Uterus (tissue), 4 donors: ENCODE data around the gene CRISPLD2. TPM values are rescaled to one million over a fixed set of nuclear protein-coding genes. Genes with fewer than 3 reads are reported as not detected.

ENCODE experiments used
- DNase-seq, 2 donors: peaks; one replicate each; pipeline ENCODE4 v3.0.0-alpha.2; 2019 to 2020
- H3K27ac ChIP-seq, 2 donors: fragments of 200-600 bp; sonication (generic); 1 replicate in 1 of 2; 2 replicates in 1 of 2; pipeline ENCODE4 v1.5.1; 2016 to 2018
- H3K27me3 ChIP-seq, 2 donors: fragments of 200-600 bp; sonication (generic); one replicate each; pipeline ENCODE4 v1.5.1; 2018 to 2019; ENCODE audit warnings: control low read depth in 1 of 2
- H3K36me3 ChIP-seq, 2 donors: fragments of 200-600 bp; sonication (generic); one replicate each; pipeline ENCODE4 v1.5.1; 2019; ENCODE audit warnings: control low read depth in 1 of 2
- H3K4me1 ChIP-seq, 2 donors: fragments of 200-600 bp; sonication (generic); one replicate each; pipeline ENCODE4 v1.5.1; 2018 to 2019; ENCODE audit warnings: control low read depth in 1 of 2
- H3K4me3 ChIP-seq, 2 donors: fragments of 200-600 bp; sonication (generic); 1 replicate in 1 of 2; 2 replicates in 1 of 2; pipeline ENCODE4 v1.5.1; 2018 to 2019; ENCODE audit warnings: mild to moderate bottlenecking in 1 of 2
- H3K9me3 ChIP-seq, 2 donors: fragments of 200-600 bp; sonication (generic); one replicate each; pipeline ENCODE4 v1.5.1; 2019; ENCODE audit warnings: control low read depth in 1 of 2
- POLR2A ChIP-seq, 2 donors: fragments of 450-650 bp; IDR thresholded peaks; one replicate each; pipeline ENCODE4 v1.6.1; 2016; ENCODE audit warnings: antibody characterized with exemption in 2 of 2, mild to moderate bottlenecking in 1 of 2, moderate library complexity in 1 of 2
- intact Hi-C: fragments of 100-400 bp; cut with DNase I; formaldehyde crosslinking; loops from one replicate; pipeline ENCODE4 v1.15.1; 2023; ENCODE audit warnings: low total_unique reads
- total RNA-seq, 4 donors: library from RNA; depleted of rRNA in 3 of 4; stranded (reverse); fragments of >200 nt in 3 of 4; gene quantifications; one replicate each; pipeline versions ENCODE4 v1.1.0 to v1.2.4, GENCODE V29; 2014 to 2023
- TF ChIP-seq, protein P1 (sequence below), 4 experiments: fragments of 200-600 bp in 2 of 4; fragments of 450-650 bp in 2 of 4; sonication (generic) in 2 of 4; IDR thresholded peaks; one replicate each; pipeline ENCODE4 v1.5.1; 2016 to 2019; ENCODE audit warnings: antibody characterized with exemption in 4 of 4, mild to moderate bottlenecking in 2 of 4, moderate library complexity in 1 of 4
- donor health status: DM: yes; HTN: yes; CAD: no.

CRISPLD2 gene
- total RNA-seq, 4 donors from 2014 or later = 108 to 441 (median 190) TPM

DNA sequence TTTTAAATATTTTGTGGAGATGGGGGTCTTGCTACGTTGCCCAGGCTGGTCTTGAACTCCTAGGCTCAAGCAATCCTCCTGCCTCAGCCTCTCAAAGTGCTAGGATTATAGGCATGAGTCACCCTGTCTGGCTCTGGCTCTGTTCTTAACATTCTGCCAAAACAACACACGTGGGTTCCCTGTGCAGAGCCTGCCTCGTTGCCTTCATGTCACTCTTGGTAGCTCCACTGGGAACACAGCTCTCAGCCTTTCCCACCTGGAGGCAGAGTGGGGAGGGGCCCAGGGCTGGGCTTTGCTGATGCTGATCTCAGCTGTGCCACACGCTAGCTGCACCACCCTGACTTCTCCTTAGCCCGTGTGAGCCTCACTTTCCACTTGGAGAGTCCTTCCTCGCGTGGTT is 19.3 kb downstream of the CRISPLD2 start:
- no peaks in the 10 kb centered on the region for H3K9me3 ChIP-seq

DNA sequence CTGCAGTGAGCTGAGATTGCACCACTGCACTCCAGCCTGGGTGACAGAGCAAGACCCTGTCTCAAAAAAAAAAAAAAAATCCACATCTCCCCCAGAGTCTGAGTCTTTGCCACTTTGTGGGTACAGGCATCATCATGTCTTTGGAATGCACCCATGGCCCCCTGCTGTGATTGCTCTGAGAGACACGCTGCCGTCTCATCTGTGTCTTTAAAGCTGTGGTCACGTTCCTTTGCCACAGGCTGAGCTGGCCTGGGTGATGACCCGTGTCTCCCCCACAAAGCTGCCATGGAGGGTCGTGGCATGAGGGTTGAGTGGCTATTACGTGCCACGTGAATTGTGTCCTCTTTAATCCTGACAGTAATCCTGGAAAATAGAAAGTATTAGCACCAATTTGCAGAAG is 20.2 kb downstream of the CRISPLD2 start:
- Histone ChIP-seq H3K27me3 (no peaks in the 10 kb centered on the region), H3K36me3 (no peaks in the 10 kb centered on the region), H3K4me3 (no peak overlapping the region), H3K27ac (peak overlapping the region; percentile 94 to 99), H3K4me1 (peaks cover 9% of the 10 kb centered on the region in 2 donors), H3K9me3 (no peaks in the 10 kb centered on the region)
- intact Hi-C loops = no loop called here
- TF ChIP-seq, protein P1, sequence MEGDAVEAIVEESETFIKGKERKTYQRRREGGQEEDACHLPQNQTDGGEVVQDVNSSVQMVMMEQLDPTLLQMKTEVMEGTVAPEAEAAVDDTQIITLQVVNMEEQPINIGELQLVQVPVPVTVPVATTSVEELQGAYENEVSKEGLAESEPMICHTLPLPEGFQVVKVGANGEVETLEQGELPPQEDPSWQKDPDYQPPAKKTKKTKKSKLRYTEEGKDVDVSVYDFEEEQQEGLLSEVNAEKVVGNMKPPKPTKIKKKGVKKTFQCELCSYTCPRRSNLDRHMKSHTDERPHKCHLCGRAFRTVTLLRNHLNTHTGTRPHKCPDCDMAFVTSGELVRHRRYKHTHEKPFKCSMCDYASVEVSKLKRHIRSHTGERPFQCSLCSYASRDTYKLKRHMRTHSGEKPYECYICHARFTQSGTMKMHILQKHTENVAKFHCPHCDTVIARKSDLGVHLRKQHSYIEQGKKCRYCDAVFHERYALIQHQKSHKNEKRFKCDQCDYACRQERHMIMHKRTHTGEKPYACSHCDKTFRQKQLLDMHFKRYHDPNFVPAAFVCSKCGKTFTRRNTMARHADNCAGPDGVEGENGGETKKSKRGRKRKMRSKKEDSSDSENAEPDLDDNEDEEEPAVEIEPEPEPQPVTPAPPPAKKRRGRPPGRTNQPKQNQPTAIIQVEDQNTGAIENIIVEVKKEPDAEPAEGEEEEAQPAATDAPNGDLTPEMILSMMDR (IDR thresholded peaks at IDR 0.05) = no peak
- no peak for TF ChIP-seq POLR2A (IDR thresholded peaks at IDR 0.05)
- DNase-seq = no peak

More for the DNA sequence above, 19.3 kb downstream of the CRISPLD2 start:
- TF ChIP-seq, protein P1 (IDR thresholded peaks at IDR 0.05) = no peak
- peak in 1 of 2 donors; percentile 4 for TF ChIP-seq POLR2A (IDR thresholded peaks at IDR 0.05)
- Histone ChIP-seq H3K4me1 (peaks cover 14 to 17% of the 10 kb centered on the region in 2 donors), H3K36me3 (no peaks in the 10 kb centered on the region), H3K4me3 (no peak overlapping the region), H3K27ac (peak overlapping the region; percentile 94 to 99), H3K27me3 (no peaks in the 10 kb centered on the region)
- DNase-seq = no peak
- intact Hi-C loops = no loop called here

DNA sequence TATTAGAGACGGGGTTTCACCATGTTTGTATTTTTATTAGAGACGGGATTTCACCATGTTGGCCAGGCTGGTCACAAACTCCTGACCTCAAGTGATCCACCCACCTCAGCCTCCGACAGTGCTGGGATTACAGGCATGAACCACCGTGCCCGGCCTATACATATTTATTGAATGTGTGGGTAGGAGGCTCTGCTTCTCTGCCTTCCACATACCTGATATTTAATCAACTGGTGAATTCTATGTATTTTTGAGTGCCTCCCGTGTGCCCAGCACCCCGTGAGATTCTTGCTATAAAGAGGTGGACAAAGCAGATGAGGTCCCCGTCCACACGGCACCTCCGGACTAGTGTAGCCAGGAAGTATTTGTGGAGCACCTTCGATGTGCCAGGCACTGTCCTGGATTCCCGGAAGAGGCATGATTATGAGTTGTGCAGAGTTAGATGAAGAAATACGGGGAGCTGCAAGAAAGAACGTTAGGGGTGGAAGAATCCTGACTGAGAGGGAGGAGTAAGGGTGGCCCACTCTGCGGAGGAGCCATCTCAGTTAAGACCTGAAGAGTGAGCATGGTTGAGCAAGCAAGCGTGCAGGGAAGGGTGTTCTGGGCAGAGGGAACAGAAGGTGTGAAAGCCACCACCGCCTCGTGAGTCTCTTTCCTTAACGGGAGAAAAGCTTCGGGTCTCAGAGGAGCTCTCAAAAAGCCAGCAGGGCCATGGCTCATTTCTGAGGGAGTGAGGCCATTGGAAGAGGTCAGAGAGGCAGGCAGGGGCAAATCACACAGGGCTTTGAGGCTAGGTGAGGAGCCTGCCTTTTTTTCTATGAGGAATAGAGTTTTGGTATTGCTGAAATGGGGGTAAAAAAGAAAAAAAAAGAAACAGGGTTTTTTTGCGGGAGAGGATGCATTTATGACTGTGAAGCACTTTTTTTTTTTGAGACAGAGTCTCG is 21.2 kb downstream of the CRISPLD2 start:
- H3K9me3 ChIP-seq = no peaks in the 10 kb centered on the region
- intact Hi-C loops = no loop called here
- TF ChIP-seq, protein P1 (IDR thresholded peaks at IDR 0.05) = no peak
- no peak for TF ChIP-seq POLR2A (IDR thresholded peaks at IDR 0.05)
- DNase-seq = no peak
- H3K36me3 ChIP-seq = no peaks in the 10 kb centered on the region
- no peak overlapping the region for H3K4me3 ChIP-seq
- peak overlapping the region; percentile 56 to 99 for H3K27ac ChIP-seq
- no peaks in the 10 kb centered on the region for H3K27me3 ChIP-seq
- H3K4me1 ChIP-seq = peaks cover 0 to 3% of the 10 kb centered on the region in 2 donors

DNA sequence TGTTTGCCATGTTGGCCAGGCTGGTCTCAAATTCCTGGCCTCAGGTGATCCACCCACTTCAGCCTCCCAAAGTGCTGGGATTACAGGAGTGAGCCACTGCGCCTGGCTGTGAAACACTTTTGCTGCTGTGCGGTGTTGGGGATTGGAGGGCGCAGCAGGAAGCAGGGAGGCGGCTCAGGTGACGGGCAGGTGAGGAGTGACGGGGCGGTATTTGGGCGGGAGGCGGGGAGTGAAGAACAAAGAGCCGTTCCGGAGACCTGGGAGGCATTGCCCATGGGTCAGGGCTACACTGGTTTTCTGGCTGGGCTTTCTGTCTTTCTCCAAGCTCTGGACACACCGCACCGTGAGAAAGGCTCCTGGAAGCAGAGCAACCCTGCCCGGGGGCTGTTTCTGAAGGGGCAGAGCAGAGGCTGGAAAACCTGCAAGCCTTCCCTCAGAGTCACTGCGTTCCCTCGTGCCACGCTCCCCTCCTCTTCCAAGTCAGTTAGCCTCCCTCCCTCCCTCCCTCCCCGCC is 22.1 kb downstream of the CRISPLD2 start:
- TF ChIP-seq, protein P1 (IDR thresholded peaks at IDR 0.05) = no peak
- peak in 1 of 2 donors; percentile 28 for TF ChIP-seq POLR2A (IDR thresholded peaks at IDR 0.05)
- H3K4me3 ChIP-seq = no peak overlapping the region
- no peaks in the 10 kb centered on the region for H3K27me3 ChIP-seq
- no peaks in the 10 kb centered on the region for H3K36me3 ChIP-seq
- peaks cover 0 to 3% of the 10 kb centered on the region in 2 donors for H3K4me1 ChIP-seq
- intact Hi-C loops = no loop called here
- peak overlapping the region; percentile 56 to 99 for H3K27ac ChIP-seq
- no peak for DNase-seq
- H3K9me3 ChIP-seq = no peaks in the 10 kb centered on the region
